ENCODE data around the gene SETBP1. TPM values are rescaled to one million over a fixed set of nuclear protein-coding genes. Genes with fewer than 3 reads are reported as not detected.

Gene SETBP1
- total and polyA plus RNA-seq, 2 of the 13 experiments (the other 11 are each of a cell fraction or from before 2014, with no cell fraction given), result 0.18 to 0.65 TPM

DNA sequence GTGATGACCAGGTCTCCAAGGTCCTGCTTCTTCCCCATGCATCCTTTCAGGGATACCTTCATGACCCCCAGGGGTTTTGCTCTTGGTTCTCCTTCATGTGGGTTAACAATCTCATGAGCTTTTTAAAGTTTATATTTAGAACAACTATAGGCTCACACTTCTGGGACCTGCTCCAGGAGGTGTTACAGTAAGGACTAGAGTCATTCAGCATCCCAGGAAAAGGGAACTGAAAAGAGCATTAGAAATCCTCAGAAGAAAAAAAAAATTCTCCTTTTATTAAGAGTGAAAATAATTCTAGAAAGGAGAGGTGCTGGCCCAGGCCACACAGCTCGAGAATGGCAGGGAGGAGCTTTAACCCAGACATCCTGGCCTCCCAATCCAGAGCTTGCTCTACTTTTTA, 66.5 kb downstream of the SETBP1 start:
- CTCF ChIA-PET (ENCODE audit: low intra/inter-chr PET ratio, low total read pairs), result no interaction called here
- H3K4me3 ChIP-seq (replicated peaks in 1 of 3; ENCODE audit: insufficient read depth in 1 of 3, low read depth in 2 of 3, low read length in 3 of 3), result no peak overlapping the region
- DNase-seq (ENCODE audit: low spot score) (no peak), FAIRE-seq (no peak), ATAC-seq (no peak)
- H3K9me3 ChIP-seq (ENCODE audit: low read length), result no peaks in the 10 kb centered on the region
- H3K79me2 ChIP-seq (ENCODE audit: insufficient read depth, low read length), result no peaks in the 10 kb centered on the region
- 38% methylated on average over 1 of the region's 1 CpG for whole genome bisulfite sequencing (ENCODE audit: low lambda C conversion rate)
- TF ChIP-seq RBM22 (optimal IDR thresholded peaks at IDR 0.05; ENCODE audit: low read length) (no peak), ZNF234 (CRISPR knock-in tag; conservative IDR thresholded peaks at IDR 0.05) (no peak), ATF6 (CRISPR knock-in tag; conservative IDR thresholded peaks at IDR 0.05) (no peak), ZNF10 (CRISPR knock-in tag; IDR thresholded peaks at IDR 0.05; ENCODE audit: borderline replicate concordance, low read depth) (no peak)
- H3K4me2 ChIP-seq (ENCODE audit: low read depth, low read length), result no peak overlapping the region
- BruUV-seq (replicated peaks), result no TSS peak
- H3K4me1 ChIP-seq (ENCODE audit: insufficient read depth, low read length), result no peaks in the 10 kb centered on the region
- H2AFZ ChIP-seq (ENCODE audit: low read length), result no peak overlapping the region
- H3K36me3 ChIP-seq (replicated peaks in 1 of 2; ENCODE audit: control insufficient read depth in 1 of 2, insufficient read depth in 2 of 2, low read length in 2 of 2), result no peaks in the 10 kb centered on the region
- no peak overlapping the region for H3K27ac ChIP-seq (ENCODE audit: extremely low read length, insufficient read depth, low read length)
- intact Hi-C loops (cut with micrococcal nuclease; ENCODE audit: unreplicated experiment) (no loop called here), in situ Hi-C loops (cut with HindIII; ENCODE audit: extremely low pct_ligation_motif_present, low pct_unique_long_range_greater_than_20kb) (no loop called here)
- no peaks in the 10 kb centered on the region for H4K20me1 ChIP-seq (ENCODE audit: insufficient read depth, low read length)
- POLR2A ChIA-PET, result no interaction called here
- no peaks in the 10 kb centered on the region for H3K27me3 ChIP-seq (ENCODE audit: control insufficient read depth in 1 of 2, insufficient read depth in 2 of 2, low read length in 2 of 2)
- no peak overlapping the region for H3K9ac ChIP-seq (ENCODE audit: insufficient read depth, low read depth, low read length)

DNA sequence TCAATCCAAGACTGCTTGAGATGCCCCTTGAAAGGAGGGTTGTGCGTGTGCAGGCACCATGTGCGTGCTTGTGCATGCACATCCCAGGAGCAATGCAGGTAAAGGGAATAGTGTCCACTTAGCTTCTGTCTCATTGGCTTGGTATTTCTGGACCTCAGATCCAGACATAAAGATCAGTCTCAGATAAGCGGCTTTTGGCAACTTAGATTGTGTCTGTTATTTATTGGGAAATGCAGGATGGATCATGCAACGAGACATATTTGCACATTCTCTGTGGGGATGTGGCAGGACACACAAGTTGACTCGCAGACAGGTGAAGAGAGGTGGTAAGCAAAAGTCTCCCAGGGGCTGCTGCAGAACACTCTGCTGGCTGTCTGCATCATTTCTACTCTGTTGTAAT, 67.9 kb downstream of the SETBP1 start:
- POLR2A ChIA-PET, result no interaction called here

More for the DNA sequence above, 67.9 kb downstream of the SETBP1 start:
- TF ChIP-seq FOXP1 (IDR thresholded peaks at IDR 0.05), result no peak
- TF ChIP-seq FOXP1 (CRISPR knock-in tag; IDR thresholded peaks at IDR 0.05), result no peak
- TF ChIP-seq, protein P1, sequence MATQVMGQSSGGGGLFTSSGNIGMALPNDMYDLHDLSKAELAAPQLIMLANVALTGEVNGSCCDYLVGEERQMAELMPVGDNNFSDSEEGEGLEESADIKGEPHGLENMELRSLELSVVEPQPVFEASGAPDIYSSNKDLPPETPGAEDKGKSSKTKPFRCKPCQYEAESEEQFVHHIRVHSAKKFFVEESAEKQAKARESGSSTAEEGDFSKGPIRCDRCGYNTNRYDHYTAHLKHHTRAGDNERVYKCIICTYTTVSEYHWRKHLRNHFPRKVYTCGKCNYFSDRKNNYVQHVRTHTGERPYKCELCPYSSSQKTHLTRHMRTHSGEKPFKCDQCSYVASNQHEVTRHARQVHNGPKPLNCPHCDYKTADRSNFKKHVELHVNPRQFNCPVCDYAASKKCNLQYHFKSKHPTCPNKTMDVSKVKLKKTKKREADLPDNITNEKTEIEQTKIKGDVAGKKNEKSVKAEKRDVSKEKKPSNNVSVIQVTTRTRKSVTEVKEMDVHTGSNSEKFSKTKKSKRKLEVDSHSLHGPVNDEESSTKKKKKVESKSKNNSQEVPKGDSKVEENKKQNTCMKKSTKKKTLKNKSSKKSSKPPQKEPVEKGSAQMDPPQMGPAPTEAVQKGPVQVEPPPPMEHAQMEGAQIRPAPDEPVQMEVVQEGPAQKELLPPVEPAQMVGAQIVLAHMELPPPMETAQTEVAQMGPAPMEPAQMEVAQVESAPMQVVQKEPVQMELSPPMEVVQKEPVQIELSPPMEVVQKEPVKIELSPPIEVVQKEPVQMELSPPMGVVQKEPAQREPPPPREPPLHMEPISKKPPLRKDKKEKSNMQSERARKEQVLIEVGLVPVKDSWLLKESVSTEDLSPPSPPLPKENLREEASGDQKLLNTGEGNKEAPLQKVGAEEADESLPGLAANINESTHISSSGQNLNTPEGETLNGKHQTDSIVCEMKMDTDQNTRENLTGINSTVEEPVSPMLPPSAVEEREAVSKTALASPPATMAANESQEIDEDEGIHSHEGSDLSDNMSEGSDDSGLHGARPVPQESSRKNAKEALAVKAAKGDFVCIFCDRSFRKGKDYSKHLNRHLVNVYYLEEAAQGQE (IDR thresholded peaks at IDR 0.05; ENCODE audit: borderline replicate concordance in 1 of 2, low read depth in 1 of 2, low read length in 2 of 2), result no peak
- no peak for TF ChIP-seq MIER3 (CRISPR knock-in tag; IDR thresholded peaks at IDR 0.05; ENCODE audit: borderline replicate concordance)
- TF ChIP-seq ZSCAN25 (CRISPR knock-in tag; IDR thresholded peaks at IDR 0.05), result no peak
- no peak for TF ChIP-seq ZC3H4 (CRISPR knock-in tag; IDR thresholded peaks at IDR 0.05; ENCODE audit: borderline replicate concordance)
- DNase-seq (ENCODE audit: low spot score) (no peak), FAIRE-seq (no peak), ATAC-seq (no peak)
- Histone ChIP-seq H3K9me3 (ENCODE audit: low read length) (no peaks in the 10 kb centered on the region), H3K79me2 (ENCODE audit: insufficient read depth, low read length) (no peaks in the 10 kb centered on the region), H2AFZ (ENCODE audit: low read length) (no peak overlapping the region), H3K4me1 (ENCODE audit: insufficient read depth, low read length) (no peaks in the 10 kb centered on the region), H3K4me3 (replicated peaks in 1 of 3; ENCODE audit: insufficient read depth in 1 of 3, low read depth in 2 of 3, low read length in 3 of 3) (no peak overlapping the region), H3K4me2 (ENCODE audit: low read depth, low read length) (no peak overlapping the region), H3K27me3 (ENCODE audit: control insufficient read depth in 1 of 2, insufficient read depth in 2 of 2, low read length in 2 of 2) (no peaks in the 10 kb centered on the region), H3K27ac (ENCODE audit: extremely low read length, insufficient read depth, low read length) (no peak overlapping the region), H3K9ac (ENCODE audit: insufficient read depth, low read depth, low read length) (no peak overlapping the region), H3K36me3 (replicated peaks in 1 of 2; ENCODE audit: control insufficient read depth in 1 of 2, insufficient read depth in 2 of 2, low read length in 2 of 2) (no peaks in the 10 kb centered on the region), H4K20me1 (ENCODE audit: insufficient read depth, low read length) (no peaks in the 10 kb centered on the region)
- no TSS peak for BruUV-seq (replicated peaks)
- 50% methylated on average over 5 of the region's 5 CpGs for WGBS (ENCODE audit: low lambda C conversion rate)
- CTCF ChIA-PET (ENCODE audit: low intra/inter-chr PET ratio, low total read pairs), result no interaction called here
- intact Hi-C loops (cut with micrococcal nuclease; ENCODE audit: unreplicated experiment) (no loop called here), in situ Hi-C loops (cut with HindIII; ENCODE audit: extremely low pct_ligation_motif_present, low pct_unique_long_range_greater_than_20kb) (no loop called here)
